Progenitor cell of endocrine pancreas (in vitro differentiated cells): Measurements from ENCODE around the gene RPTOR. TPM values are rescaled to one million over a fixed set of nuclear protein-coding genes. Genes with fewer than 3 reads are reported as not detected.
"Not testable (repeated sequence)": the region's sequence is repeated elsewhere in the genome, so short reads cannot be mapped to it uniquely, and the experiment has no call there.

Experiments
- DNase-seq: peaks from one replicate; pipeline ENCODE4 v3.0.0; 2021; ENCODE audit warnings: low spot score; ENCODE audit not compliant: unreplicated experiment
- H3K27ac Mint-ChIP-seq: 2 replicates; pipeline ENCODE4 v1.8.0; 2021; ENCODE audit warnings: mild to moderate bottlenecking, moderate library complexity, mixed read lengths
- H3K27me3 Mint-ChIP-seq: 2 replicates; pipeline ENCODE4 v1.8.0; 2021; ENCODE audit warnings: mixed read lengths
- H3K36me3 Mint-ChIP-seq: 2 replicates; pipeline ENCODE4 v1.8.0; 2022; ENCODE audit warnings: mixed read lengths; ENCODE audit not compliant: insufficient read depth
- H3K4me1 Mint-ChIP-seq: 2 replicates; pipeline ENCODE4 v1.8.0; 2021; ENCODE audit warnings: low read depth, mixed read lengths
- H3K4me3 Mint-ChIP-seq: 2 replicates; pipeline ENCODE4 v1.8.0; 2021; ENCODE audit warnings: low read depth, mild to moderate bottlenecking, moderate library complexity, mixed read lengths
- H3K9me3 Mint-ChIP-seq: 2 replicates; pipeline ENCODE4 v1.8.0; 2021; ENCODE audit warnings: low read depth, mixed read lengths
- CTCF ChIP-seq: fragments of 200-600 bp; sonication (generic); IDR thresholded peaks from one replicate; pipeline ENCODE4 v1.5.0; 2021; ENCODE audit warnings: antibody characterized with exemption, mild to moderate bottlenecking; ENCODE audit not compliant: unreplicated experiment
- total RNA-seq: library from RNA; stranded (reverse); gene quantifications from 2 replicates; pipeline ENCODE4 v1.2.1, GENCODE V29; 2021

The RPTOR gene
- total RNA-seq, 1 donor from 2014 or later = 40.0 TPM

- Mint-ChIP-seq H3K27ac (no peak overlapping the region), H3K27me3 (peaks cover 19% of the 10 kb centered on the region), H3K9me3 (no peaks in the 10 kb centered on the region), H3K4me1 (peaks cover 2% of the 10 kb centered on the region), H3K4me3 (no peak overlapping the region), H3K36me3 (no peaks in the 10 kb centered on the region)
- DNase-seq = no peak
- no peak for TF ChIP-seq CTCF
Observed at GRCh38 chr17:80529104-80529903, 15.3 kb upstream of the RPTOR start.

- peaks cover 19% of the 10 kb centered on the region for H3K27me3 Mint-ChIP-seq
- no peak overlapping the region for H3K27ac Mint-ChIP-seq
- H3K36me3 Mint-ChIP-seq = no peaks in the 10 kb centered on the region
- peaks cover 2% of the 10 kb centered on the region for H3K4me1 Mint-ChIP-seq
- DNase-seq = no peak
- no peak overlapping the region for H3K4me3 Mint-ChIP-seq
- no peaks in the 10 kb centered on the region for H3K9me3 Mint-ChIP-seq
- no peak for TF ChIP-seq CTCF
Observed at GRCh38 chr17:80529904-80530292, 14.7 kb upstream of the RPTOR start.

- Mint-ChIP-seq H3K36me3 (no peaks in the 10 kb centered on the region), H3K9me3 (no peaks in the 10 kb centered on the region), H3K4me3 (no peak overlapping the region), H3K27ac (no peak overlapping the region), H3K27me3 (peaks cover 12% of the 10 kb centered on the region), H3K4me1 (peaks cover 2% of the 10 kb centered on the region)
- no peak for TF ChIP-seq CTCF
- no peak for DNase-seq
Observed at GRCh38 chr17:80531400-80531799, 13.2 kb upstream of the RPTOR start.

GRCh38 chr17:80537386-80537785 is 7.3 kb upstream of the RPTOR start:
- not testable (repeated sequence) for H3K9me3 Mint-ChIP-seq, H3K4me3 Mint-ChIP-seq, H3K4me1 Mint-ChIP-seq, H3K36me3 Mint-ChIP-seq, H3K27ac Mint-ChIP-seq, H3K27me3 Mint-ChIP-seq, DNase-seq

- DNase-seq = no peak
- Mint-ChIP-seq H3K27ac (no peak overlapping the region), H3K9me3 (no peaks in the 10 kb centered on the region), H3K27me3 (peaks cover 16% of the 10 kb centered on the region), H3K4me3 (no peak overlapping the region), H3K4me1 (peaks cover 7% of the 10 kb centered on the region), H3K36me3 (no peaks in the 10 kb centered on the region)
- TF ChIP-seq CTCF = no peak
Observed at GRCh38 chr17:80538484-80538883, 6.2 kb upstream of the RPTOR start.
